ENCODE results near the gene NUP214.

The NUP214 gene

DNA sequence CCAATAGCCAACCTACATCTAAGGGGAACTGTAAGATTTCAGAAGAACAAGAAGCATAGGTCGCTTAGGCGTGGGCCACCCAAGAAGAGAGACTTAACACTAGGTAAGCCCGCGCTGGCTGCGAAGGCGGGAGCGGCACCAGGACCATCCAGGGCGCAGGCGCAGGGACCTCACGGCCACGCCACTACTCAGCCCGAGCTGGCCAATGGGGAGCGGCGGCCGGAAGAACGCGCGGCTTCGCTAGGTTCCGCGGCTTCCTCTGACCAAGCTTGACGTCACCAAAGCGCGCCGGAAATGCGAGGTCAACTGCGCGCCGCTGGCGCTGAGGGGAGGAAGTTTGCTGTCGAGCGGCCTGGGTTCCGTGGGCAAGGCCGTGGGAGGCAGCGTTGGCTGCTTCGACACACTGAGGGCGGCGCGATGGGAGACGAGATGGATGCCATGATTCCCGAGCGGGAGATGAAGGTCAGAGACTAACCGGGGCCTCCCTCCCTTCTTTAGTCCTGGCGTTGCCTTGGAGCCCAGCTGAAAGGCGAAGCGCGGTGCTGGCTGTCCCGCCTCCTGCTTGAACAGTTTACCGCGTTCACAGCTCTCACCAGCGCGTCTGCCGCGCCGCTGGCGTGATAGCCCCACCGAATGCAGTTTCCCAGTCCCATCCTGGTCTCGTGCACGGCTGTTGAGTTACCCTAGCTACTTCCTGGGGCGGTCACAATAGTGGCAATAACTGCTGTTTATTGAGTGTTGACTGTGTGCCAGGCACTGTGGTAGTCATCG lies at the start of gene NUP214:
NUP214 (plus strand) TSS at position 299 of the 771 bp plus-strand sequence; CDS start at position 418, 119 bp downstream.
- peak; percentile 99 for DNase-seq (ENCODE audit: low read depth)

GRCh38 chr9:131076347-131077195 lies 48.8 kb upstream of the NUP214 start:
- no peak for DNase-seq (ENCODE audit: low read depth)

DNA sequence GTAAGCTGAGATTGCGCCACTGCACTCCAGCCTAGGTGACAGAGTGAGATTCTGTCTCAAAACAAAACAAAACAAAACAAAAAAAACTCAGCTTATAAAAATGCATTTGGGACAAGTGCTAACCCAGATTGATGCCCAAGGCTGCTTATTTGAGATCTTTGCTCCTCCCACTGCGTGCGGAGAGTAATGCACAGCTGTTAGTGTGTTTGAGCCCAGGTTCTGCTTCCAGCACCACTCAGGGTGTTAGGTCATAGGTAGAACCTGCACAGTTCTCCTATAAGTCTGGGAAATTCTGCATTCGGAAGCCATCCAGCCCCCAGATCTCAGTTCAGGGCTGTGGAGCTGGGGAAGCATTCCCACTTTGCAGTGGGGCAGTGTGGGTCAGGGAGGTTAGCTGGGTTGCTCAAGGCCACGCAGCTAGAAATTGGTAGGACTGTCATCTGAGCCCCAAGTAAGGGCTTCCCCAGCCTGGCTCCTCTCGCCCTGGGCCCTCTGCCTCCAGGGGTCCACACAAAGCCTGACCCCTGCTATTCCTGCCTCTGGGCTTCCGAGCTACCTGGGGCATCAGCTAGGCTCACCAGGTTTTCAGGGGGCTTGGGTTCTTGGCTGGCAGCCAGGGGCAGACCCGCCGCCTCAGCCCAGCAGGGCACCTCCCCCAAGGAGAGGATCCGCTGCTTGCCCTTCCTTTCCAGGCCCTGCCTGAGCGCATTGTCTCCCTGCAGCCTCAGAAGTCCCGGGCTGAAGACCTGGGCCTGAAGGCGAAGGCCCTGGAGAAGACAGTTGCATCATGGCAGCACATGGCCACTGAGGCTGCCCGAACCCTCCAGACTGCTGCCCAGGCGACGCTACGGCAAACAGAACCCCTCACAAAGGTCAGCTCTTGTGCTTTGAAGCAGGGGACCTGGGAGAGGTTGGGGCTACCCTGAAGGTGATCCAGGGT lies 46.7 kb upstream of the NUP214 start:
- DNase-seq (ENCODE audit: low read depth) = no peak

DNA sequence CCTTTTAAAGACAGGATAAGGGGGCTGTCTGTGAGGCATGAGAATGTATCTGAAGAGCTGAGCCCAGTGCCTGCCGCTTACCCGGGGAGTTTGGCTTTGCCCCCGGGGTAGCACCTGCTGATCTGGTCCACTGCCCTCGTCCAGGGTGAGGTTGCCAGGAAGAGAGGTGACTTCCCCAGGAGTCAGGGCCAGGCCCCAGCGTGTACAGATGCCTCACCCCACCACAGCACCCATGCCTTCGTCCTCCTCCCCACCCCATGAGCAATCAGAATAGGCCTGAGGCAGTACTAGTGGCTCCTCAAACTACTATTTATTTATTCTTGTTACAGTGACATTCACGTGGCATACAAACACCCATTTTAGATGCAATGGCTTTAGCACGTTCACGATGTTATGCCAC lies 44.8 kb upstream of the NUP214 start:
- DNase-seq (ENCODE audit: low read depth) = no peak

GRCh38 chr9:131081868-131082267 lies 43.5 kb upstream of the NUP214 start:
- DNase-seq (ENCODE audit: low read depth) = no peak

GRCh38 chr9:131082774-131083512 lies 42.4 kb upstream of the NUP214 start:
- no peak for DNase-seq (ENCODE audit: low read depth)

GRCh38 chr9:131084661-131085369 lies 40.6 kb upstream of the NUP214 start:
- no peak for DNase-seq (ENCODE audit: low read depth)

- DNase-seq (ENCODE audit: low read depth) = no peak
Measured at GRCh38 chr9:131085370-131086122, 39.8 kb upstream of the NUP214 start.

DNA sequence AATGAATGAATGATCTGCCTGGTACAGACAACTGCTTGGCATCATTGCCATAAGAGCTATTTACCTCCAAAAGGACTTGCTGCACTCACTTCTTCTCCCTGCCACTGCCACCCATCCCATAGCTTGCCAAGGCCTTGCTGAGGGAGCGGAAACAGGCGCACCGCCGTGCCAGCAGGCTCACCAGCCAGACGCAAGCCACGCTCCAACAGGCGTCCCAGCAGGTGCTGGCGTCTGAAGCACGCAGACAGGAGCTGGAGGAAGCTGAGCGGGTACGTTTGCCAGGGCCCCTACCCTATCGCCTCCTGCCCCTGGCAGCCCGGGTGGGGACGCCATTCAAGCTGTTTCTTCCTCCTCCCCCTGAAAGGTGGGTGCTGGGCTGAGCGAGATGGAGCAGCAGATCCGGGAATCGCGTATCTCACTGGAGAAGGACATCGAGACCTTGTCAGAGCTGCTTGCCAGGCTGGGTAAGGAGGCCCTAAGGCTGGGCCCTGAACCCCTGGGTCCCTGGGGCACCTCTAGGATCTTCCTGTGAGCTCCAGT lies 38.0 kb upstream of the NUP214 start:
- no peak for DNase-seq (ENCODE audit: low read depth)

- DNase-seq (ENCODE audit: low read depth) = no peak
Measured at GRCh38 chr9:131090025-131090787, 35.2 kb upstream of the NUP214 start.

- no peak for DNase-seq (ENCODE audit: low read depth)
Measured at GRCh38 chr9:131091352-131091992, 33.9 kb upstream of the NUP214 start.

DNA sequence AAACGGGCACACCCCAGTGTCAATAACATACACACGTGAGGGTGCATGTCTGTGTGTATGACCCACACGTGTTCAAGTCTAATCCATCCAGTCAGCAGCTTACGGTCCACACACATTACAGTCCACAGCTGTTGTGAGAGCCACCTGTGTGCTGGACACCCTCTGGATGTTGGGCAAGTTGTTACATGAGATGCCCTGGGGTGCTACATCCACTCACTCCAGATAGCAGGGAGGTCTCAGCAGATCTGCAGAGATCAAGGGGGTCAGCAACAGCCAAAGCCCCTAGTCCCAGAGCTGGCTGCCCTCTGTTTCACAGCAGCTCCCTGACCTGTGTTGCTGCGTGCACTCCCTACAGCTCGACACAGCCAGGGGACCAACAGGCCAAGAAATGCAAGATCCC lies 33.4 kb upstream of the NUP214 start:
- DNase-seq (ENCODE audit: low read depth) = no peak

GRCh38 chr9:131092548-131093440 lies 32.6 kb upstream of the NUP214 start:
- no peak for DNase-seq (ENCODE audit: low read depth)

GRCh38 chr9:131094015-131094414 lies 31.4 kb upstream of the NUP214 start:
- no peak for DNase-seq (ENCODE audit: low read depth)

- no peak for DNase-seq (ENCODE audit: low read depth)
Measured at GRCh38 chr9:131094622-131095021, 30.8 kb upstream of the NUP214 start.

GRCh38 chr9:131095666-131096268 lies 29.6 kb upstream of the NUP214 start:
- DNase-seq (ENCODE audit: low read depth) = no peak
